Keratinocyte (primary cell): ENCODE measurements around the gene MAP1LC3B. TPM values are rescaled to one million over a fixed set of nuclear protein-coding genes. Genes with fewer than 3 reads are reported as not detected.

ENCODE experiments used
- DNase-seq: peaks from one replicate; pipeline ENCODE4 v3.0.0-alpha.2; 2011; ENCODE audit warnings: low read depth, missing footprints, low spot score
- FAIRE-seq: peaks from 2 replicates; lab custom pipeline; 2011; peaks lifted over from hg19 to GRCh38; lab: Jason Lieb, UNC
- H2AFZ ChIP-seq: 2 replicates; pipeline ENCODE4 v1.6.0; 2012; ENCODE audit warnings: low read length, control low read depth, inconsistent platforms; ENCODE audit not compliant: control insufficient read depth
- H3K27ac ChIP-seq: 2 replicates; pipeline ENCODE4 v1.5.1; 2011; ENCODE audit warnings: low read length; ENCODE audit not compliant: control insufficient read depth, insufficient read depth
- H3K27me3 ChIP-seq: 3 replicates; pipeline ENCODE4 v1.6.0; 2011; ENCODE audit warnings: low read length; ENCODE audit not compliant: control insufficient read depth, insufficient read depth; ENCODE audit errors: extremely low read depth
- H3K36me3 ChIP-seq, 2 experiments: 2 replicates in 1 of 2; 3 replicates in 1 of 2; pipeline ENCODE4 v1.5.1; 2011; ENCODE audit warnings: low read length in 2 of 2, mild to moderate bottlenecking in 1 of 2; ENCODE audit not compliant: control insufficient read depth in 2 of 2, insufficient read depth in 2 of 2; ENCODE audit errors: extremely low read depth in 1 of 2
- H3K4me1 ChIP-seq: 3 replicates; pipeline ENCODE4 v1.5.1; 2011; ENCODE audit warnings: low read length; ENCODE audit not compliant: control insufficient read depth, insufficient read depth; ENCODE audit errors: extremely low read depth
- H3K4me2 ChIP-seq: 3 replicates; pipeline ENCODE4 v1.6.0; 2011; ENCODE audit warnings: low read depth, low read length; ENCODE audit not compliant: control insufficient read depth, insufficient read depth; ENCODE audit errors: extremely low read depth
- H3K4me3 ChIP-seq, 3 experiments: fragments of 200-600 bp in 1 of 3; sonication (generic) in 1 of 3; 2 replicates in 2 of 3; 3 replicates in 1 of 3; pipeline ENCODE4 v1.5.1; 2011 to 2016; ENCODE audit warnings: low read length in 3 of 3, mild to moderate bottlenecking in 3 of 3, control low read depth in 2 of 3, inconsistent platforms in 1 of 3, low read depth in 1 of 3, mixed read lengths in 1 of 3, mixed run types in 1 of 3, moderate library complexity in 1 of 3; ENCODE audit not compliant: control insufficient read depth in 2 of 3, insufficient read depth in 2 of 3; ENCODE audit errors: extremely low read depth in 1 of 3
- H3K79me2 ChIP-seq: 2 replicates; pipeline ENCODE4 v1.6.0; 2012; ENCODE audit warnings: low read length; ENCODE audit not compliant: control insufficient read depth, insufficient read depth
- H3K9ac ChIP-seq: 3 replicates; pipeline ENCODE4 v1.6.0; 2011; ENCODE audit warnings: low read length; ENCODE audit not compliant: control insufficient read depth, insufficient read depth; ENCODE audit errors: extremely low read depth
- H3K9me1 ChIP-seq: 3 replicates; pipeline ENCODE4 v1.6.0; 2011; ENCODE audit warnings: low read length; ENCODE audit not compliant: control insufficient read depth, insufficient read depth; ENCODE audit errors: extremely low read depth
- H3K9me3 ChIP-seq: 2 replicates; pipeline ENCODE4 v1.5.1; 2012; ENCODE audit warnings: low read depth, low read length; ENCODE audit not compliant: control insufficient read depth
- H4K20me1 ChIP-seq: 3 replicates; pipeline ENCODE4 v1.6.0; 2011; ENCODE audit warnings: low read length; ENCODE audit not compliant: control insufficient read depth, insufficient read depth; ENCODE audit errors: extremely low read depth
- CTCF ChIP-seq, 3 experiments: IDR thresholded peaks in 1 of 3; conservative IDR thresholded peaks in 1 of 3; optimal IDR thresholded peaks in 1 of 3; 2 replicates in 2 of 3; 3 replicates in 1 of 3; pipeline versions ENCODE3 to v1.5.1; 2011; ENCODE audit warnings: low read length in 3 of 3, mild to moderate bottlenecking in 3 of 3, moderate library complexity in 2 of 3, control low read depth in 1 of 3, inconsistent platforms in 1 of 3; ENCODE audit not compliant: insufficient read depth in 2 of 3; ENCODE audit errors: extremely low read depth in 1 of 3
- EZH2 ChIP-seq: IDR thresholded peaks from one replicate; pipeline ENCODE4 v1.6.1; 2012; ENCODE audit warnings: inconsistent platforms, mild to moderate bottlenecking, low read length, moderate library complexity
- dilution Hi-C: fragments of 300-500 bp; cut with MboI; formaldehyde crosslinking; loops from one replicate; pipeline ENCODE4 v1.7.0; 2020; ENCODE audit warnings: low sequenced_read_pairs; ENCODE audit not compliant: extremely low pct_ligation_motif_present
- polyA plus RNA-seq, 5 experiments: library from polyadenylated mRNA; depleted of rRNA in 3 of 5; stranded (reverse) in 3 of 5; stranded (forward) in 1 of 5; unstranded in 1 of 5; fragments of >200 nt; gene quantifications; 1 replicate in 1 of 5; 2 replicates in 3 of 5; 3 replicates in 1 of 5; pipeline versions ENCODE4 v1.2.1 to v1.2.3, GENCODE V29; 2011 to 2012; ENCODE audit warnings: missing spikeins in 2 of 5, low read depth in 1 of 5, low replicate concordance in 1 of 5

The MAP1LC3B gene
- polyA plus RNA-seq, 1 donor (not counting 4 experiments of a cell fraction or from before 2014, with no cell fraction given), result 50.3 TPM

- Histone ChIP-seq H3K27ac (no peak overlapping the region), H2AFZ (no peak overlapping the region), H4K20me1 (peaks cover 15% of the 10 kb centered on the region), H3K36me3 (peaks cover 10 to 20% of the 10 kb centered on the region in 2 experiments), H3K4me1 (no peaks in the 10 kb centered on the region), H3K79me2 (peaks cover 86% of the 10 kb centered on the region), H3K27me3 (no peaks in the 10 kb centered on the region), H3K9me3 (no peaks in the 10 kb centered on the region), H3K4me2 (no peak overlapping the region), H3K9ac (no peak overlapping the region), H3K4me3 (no peak overlapping the region), H3K9me1 (peaks cover 2% of the 10 kb centered on the region)
- FAIRE-seq (no peak), DNase-seq (no peak)
- TF ChIP-seq CTCF (optimal IDR thresholded peaks at IDR 0.05 in 1 of 3, IDR thresholded peaks at IDR 0.05 in 1 of 3, conservative IDR thresholded peaks at IDR 0.05 in 1 of 3; ENCODE audit: extremely low read depth in 1 of 3, insufficient read depth in 2 of 3, low read length in 3 of 3) (no peak), EZH2 (no peak)
- dilution Hi-C loops, result no loop called here
Observed at GRCh38 chr16:87369117-87369765, 22.9 kb upstream of the MAP1LC3B start.

GRCh38 chr16:87369796-87370719 lies 22.1 kb upstream of the MAP1LC3B start:
- FAIRE-seq, result no peak
- H3K9me3 ChIP-seq, result no peaks in the 10 kb centered on the region

More at GRCh38 chr16:87369796-87370719, 22.1 kb upstream of the MAP1LC3B start:
- Histone ChIP-seq H3K36me3 (peaks cover 9 to 20% of the 10 kb centered on the region in 2 experiments), H3K79me2 (peaks cover 89% of the 10 kb centered on the region), H3K27ac (no peak overlapping the region), H3K4me3 (no peak overlapping the region), H3K9ac (no peak overlapping the region), H4K20me1 (peaks cover 18% of the 10 kb centered on the region), H3K9me1 (peaks cover 2% of the 10 kb centered on the region), H3K4me1 (no peaks in the 10 kb centered on the region), H3K4me2 (no peak overlapping the region), H3K27me3 (no peaks in the 10 kb centered on the region), H2AFZ (no peak overlapping the region)
- no peak for TF ChIP-seq CTCF (optimal IDR thresholded peaks at IDR 0.05 in 1 of 3, IDR thresholded peaks at IDR 0.05 in 1 of 3, conservative IDR thresholded peaks at IDR 0.05 in 1 of 3; ENCODE audit: extremely low read depth in 1 of 3, insufficient read depth in 2 of 3, low read length in 3 of 3)
- TF ChIP-seq EZH2, result no peak
- DNase-seq, result no peak
- dilution Hi-C loops, result no loop called here
